Measurements from ENCODE around the gene DHX30.
"Not testable (repeated sequence)": the region's sequence is repeated elsewhere in the genome, so short reads cannot be mapped to it uniquely, and the experiment has no call there.

The DHX30 gene

DNA sequence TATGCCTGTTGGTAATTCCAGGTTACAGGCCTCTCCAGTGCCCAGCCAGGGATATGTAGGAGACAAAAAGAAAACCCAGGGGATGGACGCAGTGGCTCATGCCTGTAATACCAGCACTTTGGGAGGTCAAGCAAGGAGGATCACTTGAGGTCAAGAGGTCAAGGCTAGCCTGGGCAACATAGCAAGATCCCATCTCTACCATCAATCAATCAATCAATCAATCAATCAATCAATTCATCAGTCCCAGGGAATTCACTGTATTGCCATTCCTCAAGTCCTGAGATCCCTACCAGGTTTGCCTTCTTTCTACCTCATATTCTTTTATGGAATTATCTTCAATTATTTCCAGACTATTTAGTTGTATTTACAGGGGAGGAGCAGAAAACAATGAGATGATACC, 82.2 kb downstream of the DHX30 start:
- DNase-seq, result no peak

DNA sequence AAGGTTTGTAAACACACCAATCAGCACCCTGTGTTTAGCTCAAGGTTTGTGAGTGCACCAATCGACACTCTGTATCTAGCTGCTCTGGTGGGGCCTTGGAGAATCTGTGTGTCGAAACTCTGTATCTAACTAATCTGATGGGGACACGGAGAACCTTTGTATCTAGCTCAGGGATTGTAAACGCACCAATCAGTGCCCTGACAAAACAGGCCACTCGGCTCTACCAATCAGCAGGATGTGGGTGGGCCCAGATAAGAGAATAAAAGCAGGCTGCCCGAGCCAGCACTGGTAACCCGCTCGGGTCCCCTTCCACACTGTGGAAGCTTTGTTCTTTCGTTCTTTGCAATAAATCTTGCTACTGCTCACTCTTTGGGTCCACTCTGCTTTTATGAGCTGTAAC, 85.1 kb downstream of the DHX30 start:
- not testable (repeated sequence) for DNase-seq

DNA sequence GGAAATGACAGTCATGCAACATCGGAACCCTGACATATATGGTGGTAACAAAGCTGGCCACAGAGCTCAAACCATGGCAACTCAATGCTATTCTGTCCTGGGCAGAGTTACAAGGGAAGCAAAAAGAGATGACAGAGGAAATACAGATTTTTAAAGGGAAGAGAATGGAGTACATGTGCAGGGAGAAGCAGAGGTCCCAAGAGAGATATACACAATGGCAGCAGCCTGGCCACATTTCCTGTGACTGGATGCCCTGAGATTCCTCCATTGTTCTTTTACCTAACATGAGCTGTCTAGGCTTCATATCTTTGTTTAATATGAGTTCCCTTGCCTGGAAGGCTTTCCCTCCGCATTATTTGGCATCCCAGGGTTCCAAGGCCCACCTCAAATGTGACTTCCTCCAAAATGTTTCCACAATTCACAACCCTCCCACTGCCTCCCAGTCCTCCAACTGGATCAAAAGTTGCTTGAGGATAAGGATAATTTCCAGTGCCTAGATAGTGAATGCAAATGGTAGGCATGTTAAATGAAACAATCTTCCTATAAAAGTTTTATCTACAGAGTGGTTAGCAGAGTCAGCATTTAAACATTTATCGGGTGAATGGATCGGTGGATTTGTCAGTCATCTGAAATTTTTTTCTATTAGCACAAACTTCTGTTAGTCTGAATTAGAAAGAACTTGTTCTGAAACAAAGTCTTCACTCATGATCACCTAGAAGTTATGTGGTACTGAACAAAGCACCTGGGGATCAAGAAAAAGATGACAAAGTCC, 86.2 kb downstream of the DHX30 start:
- DNase-seq, result no peak

DNA sequence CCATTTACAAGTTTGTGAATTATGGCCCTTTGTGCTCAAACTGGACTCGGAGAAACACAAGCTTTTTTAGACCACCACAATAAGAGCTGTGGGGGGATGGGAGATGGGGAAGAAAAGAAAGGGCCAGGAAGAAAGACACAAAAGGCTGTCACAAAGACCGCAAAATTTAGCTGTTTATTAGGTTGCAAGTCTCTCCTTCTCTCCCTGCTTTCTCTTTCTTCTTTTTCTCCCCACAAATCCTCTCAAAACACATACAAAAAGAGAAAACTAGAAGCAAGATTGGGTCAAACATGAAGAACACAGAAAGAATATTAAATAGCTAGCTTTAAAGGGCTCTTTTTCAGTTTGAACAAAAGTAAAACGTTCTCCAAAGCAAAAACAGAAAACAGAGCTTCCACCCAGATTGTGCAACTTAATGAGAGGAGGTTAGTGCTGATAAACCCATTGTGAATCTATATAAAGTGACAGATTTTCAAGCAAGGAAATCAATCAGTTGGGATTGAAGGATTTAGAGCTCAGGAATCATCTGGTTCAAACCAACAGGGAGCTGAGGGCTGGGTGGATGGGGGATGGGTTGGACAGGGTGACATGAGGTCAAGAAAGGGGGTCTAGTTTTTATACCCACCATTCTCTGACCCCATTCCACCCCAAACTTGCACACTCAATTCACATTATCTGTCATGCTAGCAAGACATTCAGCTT, 87.3 kb downstream of the DHX30 start:
- no peak for DNase-seq

DNA sequence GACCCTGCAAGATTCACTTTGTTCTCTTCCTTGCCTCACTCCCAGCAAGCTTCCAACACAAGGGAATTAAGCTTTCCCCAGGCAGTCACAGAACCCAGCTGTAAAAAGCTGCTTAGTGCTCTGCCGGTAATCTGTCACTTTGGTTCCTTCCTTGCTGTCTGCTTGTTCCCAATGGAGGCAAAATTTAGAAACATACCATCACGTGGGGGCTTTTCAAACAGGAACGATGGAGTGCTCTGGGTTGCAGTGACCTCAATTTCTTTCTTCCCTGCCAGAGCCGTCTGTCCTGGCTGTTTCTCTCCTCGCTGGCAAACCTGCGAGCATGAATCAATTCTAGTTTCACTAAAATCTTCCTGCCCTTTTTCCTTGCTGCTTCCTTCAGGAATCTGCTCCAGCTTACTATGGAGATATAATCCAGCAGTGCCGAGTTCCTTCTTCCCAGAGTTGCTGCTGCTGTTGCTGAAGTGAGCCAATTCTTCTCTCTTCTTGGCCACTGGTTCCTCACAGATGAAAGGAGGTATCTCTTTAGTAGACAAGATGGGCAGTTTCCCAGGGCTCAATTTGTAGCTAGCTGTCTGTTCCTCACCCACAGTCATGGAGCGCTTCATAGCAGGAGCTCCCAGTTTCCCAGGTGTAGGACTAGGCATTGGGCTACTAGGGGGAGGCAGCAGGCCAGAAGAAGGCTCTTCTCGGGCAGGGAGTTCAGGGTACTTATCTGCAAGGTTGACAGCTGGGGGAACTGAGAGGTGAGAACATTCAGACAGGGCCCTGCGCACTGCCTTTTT, 88.1 kb downstream of the DHX30 start:
- DNase-seq, result no peak

DNA sequence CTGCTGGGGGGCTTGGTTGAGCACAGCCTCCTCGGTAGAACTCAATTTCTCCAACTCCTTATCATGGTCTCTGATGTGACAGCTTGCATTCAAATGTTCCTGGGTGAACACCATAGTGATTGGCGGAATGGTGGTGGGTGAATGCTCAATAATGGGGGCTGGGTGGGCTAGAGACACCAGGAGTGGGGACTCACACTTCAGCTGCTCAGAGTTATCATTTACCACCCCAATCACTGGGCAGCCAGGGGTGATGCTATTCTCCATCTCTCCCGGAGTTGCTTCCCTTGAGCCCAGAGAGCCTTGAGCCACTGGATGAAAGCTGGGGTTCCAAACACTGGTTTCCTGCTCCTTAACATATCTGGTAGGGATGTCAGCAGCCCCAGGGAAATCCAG, 88.7 kb downstream of the DHX30 start:
- no peak for DNase-seq

DNA sequence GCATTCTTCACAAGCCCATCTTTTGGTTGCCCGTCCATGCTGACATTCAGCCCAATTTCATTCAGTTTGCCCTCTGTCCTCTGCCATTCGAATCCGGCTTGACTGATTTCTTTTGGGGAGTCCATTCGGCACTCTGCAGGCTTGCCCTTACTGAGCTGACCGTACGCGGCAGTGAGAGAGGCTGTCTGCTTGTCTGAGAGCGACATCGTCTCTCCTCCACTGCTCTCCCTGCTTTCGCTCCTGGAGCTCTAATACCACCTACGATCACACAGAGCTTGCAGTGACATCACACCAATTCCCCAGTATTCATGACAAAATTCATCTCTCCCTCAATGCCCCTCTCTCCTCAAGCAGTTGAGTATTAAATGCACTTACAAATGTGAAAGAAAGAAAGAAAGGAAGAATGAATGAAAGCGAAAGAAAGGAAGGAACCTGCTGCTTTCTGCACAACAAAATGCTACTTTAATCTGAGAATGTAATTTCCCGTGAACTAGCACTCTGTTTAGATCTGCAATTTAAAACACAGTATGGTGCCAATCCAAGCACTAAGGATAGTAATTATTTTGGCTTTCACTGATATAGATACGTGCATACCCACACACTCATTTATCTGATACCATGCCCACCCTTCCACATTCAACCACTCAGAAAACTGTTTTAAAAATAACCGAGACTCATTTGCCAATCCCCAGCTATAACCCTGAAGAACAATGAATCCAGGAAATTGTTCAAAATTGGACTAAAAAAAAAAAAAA, 89.5 kb downstream of the DHX30 start:
- DNase-seq, result no peak

DNA sequence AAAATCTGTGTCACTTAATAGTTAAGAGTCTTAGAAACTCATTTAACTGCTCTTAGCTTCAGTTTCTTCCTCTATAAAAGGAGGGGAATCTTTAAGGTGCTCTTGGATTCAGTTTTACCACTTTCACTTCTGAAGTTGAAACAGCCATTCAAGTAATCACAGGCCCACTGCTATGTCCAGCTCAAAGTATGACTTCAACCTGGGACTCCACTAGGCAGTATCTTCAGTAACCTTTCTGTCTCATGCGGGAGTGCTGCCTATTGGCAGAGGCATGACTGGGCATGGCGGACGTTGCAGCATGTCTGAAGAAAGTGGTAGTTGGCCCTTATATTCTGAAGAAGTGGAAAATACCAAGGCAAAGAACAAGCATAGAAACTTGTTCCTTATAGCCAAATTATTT, 92.3 kb downstream of the DHX30 start:
- no peak for DNase-seq

DNA sequence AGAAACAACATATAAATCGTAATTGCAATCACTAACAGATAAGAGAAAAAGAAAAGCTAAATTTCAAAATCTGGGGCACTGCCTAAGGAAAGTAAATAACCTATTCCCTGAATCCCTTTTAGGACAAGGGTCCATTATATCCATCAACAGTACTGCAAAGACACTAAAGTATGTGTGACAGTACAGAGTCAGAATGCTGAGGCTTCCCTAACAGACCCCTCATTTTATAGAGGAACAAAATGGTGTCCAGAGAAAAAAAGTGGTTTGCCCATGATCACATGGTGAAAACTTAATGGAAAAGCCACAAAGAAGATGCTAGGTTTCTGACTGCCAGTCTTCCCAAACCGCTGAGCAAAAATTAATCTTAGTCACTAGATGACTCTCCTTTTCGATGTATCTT, 93.8 kb downstream of the DHX30 start:
- DNase-seq, result no peak

DNA sequence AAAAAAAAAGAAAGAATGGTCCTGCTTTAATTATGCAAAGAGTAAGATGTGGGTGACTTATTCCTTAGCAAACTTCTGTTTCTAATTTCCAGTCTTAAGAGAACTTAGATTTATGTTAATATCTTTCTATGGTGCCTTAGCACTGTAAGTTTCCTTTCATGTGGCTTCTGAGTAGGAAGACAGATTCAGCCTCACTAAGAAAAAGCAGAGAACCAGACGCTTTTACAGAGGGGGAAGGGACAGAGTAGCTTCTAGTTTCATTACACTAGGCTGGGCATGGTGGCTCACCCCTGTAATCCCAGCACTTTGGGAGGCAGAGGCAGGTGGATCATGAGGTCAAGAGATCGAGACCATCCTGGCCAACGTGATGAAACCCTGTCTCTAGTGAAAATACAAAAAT, 95.0 kb downstream of the DHX30 start:
- no peak for DNase-seq

DNA sequence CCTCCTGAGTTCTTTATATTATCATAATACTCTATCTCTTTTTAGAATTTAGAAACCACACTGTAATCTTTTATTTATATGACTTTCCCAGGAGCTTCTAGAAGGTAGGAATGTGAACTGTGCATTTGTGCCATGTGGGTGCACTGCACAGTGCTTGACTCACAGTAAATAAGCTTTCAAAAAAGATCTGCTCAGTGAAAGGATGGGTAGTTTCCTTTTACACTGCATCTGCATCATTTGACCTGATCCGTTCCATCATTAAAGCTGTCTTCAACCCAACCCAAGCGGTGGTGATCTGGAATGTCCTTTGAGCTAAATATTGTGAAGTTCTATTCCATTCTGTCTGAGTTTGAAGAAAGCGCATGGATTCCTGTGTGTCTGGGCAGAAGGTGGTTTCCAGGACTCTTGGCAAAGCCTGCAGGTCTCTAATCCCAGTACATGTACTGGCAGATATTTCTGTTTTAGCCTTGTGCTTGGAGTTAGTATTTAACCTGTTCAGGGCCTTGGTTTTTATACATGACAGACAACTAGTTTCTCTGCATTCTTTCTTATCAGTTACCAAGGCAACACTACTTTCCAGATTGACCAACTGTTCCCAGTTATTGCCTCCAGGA, 96.7 kb downstream of the DHX30 start:
- DNase-seq, result no peak

Measured in NCI-H748 treated with DMSO at 0.1 percent for 48 hours (cell line).